GM18951 (cell line): ENCODE results near the gene C22orf39.
"Not testable (repeated sequence)": the region's sequence is repeated elsewhere in the genome, so short reads cannot be mapped to it uniquely, and the experiment has no call there.

Experiments used
- POLR2A ChIP-seq: IDR thresholded peaks from 4 replicates; pipeline ENCODE4 v1.6.1; 2011; ENCODE audit warnings: mild to moderate bottlenecking; ENCODE audit not compliant: insufficient read length, insufficient read depth; ENCODE audit errors: extremely low read depth
- in situ Hi-C: fragments of 300-500 bp; cut with MboI; formaldehyde crosslinking; loops from one replicate; pipeline ENCODE4 v1.12.0; 2022; ENCODE audit warnings: low sequenced_read_pairs, mixed read lengths, inconsistent platforms; ENCODE audit not compliant: unreplicated experiment

Gene C22orf39

DNA sequence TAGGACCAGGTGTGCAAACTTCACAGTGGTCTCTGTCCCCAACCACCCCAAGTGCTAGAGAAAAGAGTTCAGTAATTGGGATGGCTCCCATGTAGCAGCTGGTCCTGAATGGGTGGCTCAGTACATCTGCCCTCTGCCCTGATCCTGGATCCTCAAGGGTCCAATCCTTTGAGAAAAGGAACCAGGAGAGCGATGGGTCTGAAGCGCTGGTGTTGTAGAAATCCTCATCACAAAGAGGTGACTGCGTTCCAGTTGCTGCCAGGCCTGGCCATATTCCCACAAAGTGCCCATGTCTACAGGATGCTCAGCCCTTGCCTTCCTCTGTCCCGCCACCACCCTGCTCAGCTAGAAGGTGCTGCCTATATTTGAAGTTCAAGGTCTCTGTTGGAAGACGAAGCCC is 6.2 kb upstream of the C22orf39 start:
- TF ChIP-seq POLR2A: no peak
- in situ Hi-C loops: no loop called here

DNA sequence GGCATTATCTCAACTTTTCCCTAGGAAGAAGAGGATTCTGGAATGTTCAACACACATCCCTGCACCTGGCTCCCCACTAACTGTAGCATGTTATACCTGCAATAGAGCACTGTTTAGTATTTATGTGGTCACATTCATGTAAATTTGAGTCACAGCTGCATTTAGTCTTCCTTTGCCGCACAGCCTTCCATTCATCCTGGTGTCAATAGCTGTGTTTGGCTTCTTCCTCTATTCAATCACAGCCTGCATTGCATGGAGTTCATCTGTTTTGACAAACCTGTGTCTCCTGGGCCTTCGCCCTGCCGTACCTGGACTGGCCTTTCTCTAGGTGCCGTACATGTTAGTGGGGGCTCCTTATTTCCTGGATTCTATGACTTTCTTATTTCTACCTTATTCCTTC is 4.1 kb upstream of the C22orf39 start:
- in situ Hi-C loops: no loop called here
- TF ChIP-seq POLR2A: no peak

DNA sequence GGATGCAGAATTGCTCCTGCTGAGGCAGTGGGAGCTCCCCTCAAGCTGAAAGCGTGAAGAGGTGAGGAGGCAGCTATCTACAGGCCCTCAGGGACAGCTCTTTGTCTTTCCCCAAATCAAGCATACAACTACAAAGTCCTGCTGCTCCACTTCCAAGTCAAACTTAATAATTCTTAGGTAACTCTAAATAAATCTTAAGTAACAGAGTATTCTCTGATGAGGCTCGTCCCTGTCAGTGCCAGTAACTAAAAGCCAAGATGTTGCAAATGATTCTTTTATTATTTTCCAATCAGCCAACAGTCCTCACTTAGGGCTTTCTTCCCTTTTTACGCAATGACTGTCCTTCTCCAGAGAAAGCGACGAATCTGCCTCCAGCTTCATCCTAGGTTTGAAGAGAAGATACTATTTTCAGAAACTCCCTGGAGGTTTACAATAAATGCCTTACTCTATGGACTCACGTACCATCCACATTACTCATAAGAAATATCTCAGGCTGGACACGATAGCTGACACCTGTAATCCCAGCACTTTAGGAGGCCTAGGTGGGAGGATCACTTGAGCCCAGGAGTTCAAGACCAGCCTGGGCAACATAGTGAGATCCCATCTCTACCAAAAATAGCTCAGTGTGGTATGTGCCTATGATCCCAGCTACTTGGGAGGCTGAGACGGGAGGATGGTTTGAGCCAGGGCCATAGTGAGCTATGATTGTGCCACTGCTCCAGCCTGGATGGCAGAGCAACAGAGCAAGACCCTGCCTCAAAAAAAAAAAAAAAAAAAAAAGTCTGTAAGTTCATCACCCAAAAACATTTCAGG is 3.1 kb upstream of the C22orf39 start:
- in situ Hi-C loops: no loop called here
- no peak for TF ChIP-seq POLR2A

DNA sequence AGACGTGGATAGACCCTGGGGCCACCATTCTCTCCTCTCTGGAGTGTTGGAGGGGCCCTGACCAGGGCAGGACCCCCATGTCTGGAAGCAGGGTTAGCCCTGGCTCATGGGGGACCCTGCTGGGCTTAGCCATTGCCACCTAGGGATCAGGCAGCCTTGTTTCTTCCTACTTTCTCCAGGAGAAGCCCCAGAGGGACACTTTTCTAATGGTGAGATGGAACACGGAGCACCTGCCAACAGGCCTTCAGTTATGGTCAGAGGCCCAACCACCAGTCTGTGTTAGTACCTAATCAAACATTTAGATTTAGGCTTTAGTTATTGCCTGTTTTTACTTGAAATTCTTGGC is 1.9 kb upstream of the C22orf39 start:
- in situ Hi-C loops: no loop called here
- TF ChIP-seq POLR2A: no peak

DNA sequence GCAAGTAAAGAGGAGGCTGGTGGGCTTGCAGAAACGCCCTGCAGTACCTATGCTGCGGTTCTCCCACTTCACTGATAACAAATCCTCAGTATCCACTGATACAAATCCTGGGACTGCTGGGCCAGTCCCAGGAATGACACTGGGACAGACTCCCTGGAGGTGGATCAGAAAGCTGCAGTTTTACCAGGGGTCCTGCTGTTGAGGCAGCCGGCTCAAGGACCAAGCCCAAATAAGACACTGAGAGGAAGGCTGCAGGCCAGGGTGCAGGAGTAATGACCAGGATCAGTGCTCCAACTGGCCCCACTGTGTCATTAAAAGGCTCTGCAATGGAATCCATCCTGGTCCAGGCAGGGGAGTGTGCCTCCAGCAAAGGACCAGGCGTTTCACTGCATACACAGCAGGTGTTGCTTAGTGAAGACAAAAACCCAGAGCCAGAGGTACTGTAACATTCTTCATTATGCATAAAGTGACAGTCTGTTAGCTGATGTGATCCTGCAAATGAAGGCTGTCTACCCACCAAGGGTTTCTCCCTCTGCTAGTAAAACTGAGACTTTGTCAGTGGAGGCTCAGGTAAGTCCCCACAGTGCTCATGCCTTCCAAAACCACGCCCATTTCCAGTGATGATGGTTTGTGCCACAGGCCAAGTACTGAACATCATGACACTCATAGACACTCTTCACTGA is 1.4 kb upstream of the C22orf39 start:
- no peak for TF ChIP-seq POLR2A
- in situ Hi-C loops: no loop called here

DNA sequence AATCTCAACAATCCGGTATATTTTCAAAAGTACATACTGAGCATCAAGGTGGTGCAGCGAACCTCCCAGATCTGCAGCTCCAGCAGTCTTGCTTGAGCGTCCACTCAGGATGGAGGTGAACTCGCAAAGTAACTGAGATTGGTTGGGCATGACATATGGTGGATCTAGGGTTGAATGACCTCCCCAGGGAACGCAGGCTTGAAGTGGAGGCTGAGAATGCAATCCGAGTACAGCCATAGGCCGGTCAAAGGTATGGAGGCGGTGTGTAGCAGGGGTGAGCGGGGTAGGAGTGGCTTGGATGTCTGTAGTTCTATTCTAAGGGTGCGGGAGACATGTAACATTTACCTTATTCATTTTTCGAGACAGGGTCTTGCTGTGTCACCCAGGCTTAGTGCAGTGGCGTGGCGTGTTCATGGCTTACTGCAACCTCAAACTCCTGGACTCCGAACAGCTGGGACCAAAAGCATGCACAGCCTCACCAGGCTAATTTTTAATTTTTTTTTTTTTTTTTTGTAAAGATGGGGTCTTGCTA is 631 bp upstream of the C22orf39 start:
- TF ChIP-seq POLR2A: no peak
- in situ Hi-C loops: no loop called here

DNA sequence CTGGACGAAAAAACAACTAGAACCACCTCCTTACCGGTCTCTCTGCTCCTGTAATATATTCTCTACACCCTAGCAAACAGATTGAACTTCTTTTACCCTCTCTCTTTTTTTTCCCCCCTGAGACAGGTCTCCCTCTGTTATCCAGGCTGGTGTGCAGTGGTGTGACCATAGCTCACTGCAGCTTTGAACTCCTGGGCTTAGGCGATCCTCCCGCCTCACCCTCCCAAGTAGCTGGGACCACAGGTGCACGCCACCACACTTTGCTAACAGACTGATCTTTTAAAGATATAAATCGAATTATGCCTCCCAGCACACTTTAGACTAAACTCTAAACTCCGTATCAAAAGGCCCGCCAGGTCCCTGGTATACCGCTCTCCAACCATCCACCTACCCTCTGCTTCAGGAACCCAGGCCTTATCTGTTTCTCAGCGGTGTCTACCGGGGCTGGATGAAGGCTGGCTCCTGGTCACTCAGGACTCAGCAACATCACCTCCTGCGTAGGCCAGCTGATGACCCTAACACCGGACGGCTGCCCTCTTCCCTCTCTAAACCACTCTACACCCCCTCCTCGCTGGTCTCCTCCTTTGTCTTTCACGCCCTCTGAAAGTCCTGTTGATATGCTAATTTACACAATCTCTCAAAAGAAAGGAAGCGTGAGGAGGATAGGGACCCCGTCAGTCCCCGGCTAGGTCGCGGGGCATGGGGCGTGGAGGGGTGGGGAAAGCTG is 745 bp downstream of the C22orf39 start:
- no peak for TF ChIP-seq POLR2A
- in situ Hi-C loops: no loop called here

DNA sequence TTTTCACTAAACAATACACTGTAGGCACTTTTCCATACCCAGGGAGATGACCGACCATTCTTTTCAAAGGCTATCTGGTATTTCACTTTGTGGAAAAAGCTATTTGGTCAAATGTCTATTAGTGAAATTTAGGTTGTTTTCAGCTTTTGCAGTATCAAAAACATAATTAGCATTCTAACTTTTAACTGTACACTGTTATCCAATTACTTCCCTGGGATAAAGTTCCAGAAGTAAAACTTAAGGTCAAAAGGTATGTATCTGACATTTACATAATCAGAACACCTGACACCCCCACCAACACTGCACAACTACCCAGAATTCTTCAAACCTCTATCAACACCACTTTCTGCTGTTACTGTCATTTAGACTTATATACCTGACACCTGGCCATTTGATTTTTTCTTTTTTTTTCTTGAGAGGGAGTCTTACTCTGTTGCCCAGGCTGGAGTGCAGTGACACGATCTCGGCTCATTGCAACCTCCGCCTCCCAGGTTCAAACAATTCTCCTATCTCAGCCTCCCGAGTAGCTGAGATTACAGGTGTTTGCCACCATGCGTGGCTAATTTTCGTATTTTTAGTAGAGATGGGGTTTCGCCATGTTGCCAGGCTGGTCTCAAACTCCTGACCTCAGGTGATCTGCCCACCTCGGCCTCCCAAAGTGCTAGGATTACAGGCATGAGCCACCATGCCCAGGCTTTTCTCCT is 2.1 kb downstream of the C22orf39 start:
- in situ Hi-C loops: not testable (repeated sequence)

DNA sequence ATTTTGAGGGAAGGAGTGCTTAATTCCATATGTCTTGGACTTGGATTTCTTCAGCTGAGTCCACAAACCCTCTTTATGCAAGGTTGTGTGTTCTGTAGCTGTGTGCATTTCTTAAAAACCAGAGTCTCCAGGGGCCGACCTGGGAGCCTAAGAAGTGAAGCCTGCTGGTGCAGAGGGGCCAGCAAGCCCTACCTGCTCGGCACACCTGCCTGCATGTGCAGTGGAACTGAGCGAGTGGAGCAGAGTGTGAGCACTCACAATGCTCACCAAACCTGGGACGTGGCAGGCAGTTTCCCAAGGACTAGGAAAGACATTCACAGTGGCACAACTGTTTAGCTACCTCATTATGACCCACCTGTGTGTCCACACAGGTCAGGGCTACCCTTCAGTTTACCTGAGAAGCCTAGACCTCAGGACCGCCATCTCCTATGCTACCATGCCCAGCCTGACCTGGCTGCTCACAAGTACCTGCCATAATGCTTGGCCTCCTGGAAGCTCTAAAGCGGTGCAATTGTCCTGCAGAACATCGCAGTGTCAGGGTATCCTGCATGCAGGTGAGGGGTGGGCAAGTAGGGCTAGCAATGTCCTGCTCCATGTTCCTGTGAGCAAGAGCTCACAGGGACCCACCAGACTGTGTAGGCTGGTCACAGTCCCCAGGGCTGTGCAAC is 3.8 kb downstream of the C22orf39 start:
- in situ Hi-C loops: no loop called here
- TF ChIP-seq POLR2A: no peak

DNA sequence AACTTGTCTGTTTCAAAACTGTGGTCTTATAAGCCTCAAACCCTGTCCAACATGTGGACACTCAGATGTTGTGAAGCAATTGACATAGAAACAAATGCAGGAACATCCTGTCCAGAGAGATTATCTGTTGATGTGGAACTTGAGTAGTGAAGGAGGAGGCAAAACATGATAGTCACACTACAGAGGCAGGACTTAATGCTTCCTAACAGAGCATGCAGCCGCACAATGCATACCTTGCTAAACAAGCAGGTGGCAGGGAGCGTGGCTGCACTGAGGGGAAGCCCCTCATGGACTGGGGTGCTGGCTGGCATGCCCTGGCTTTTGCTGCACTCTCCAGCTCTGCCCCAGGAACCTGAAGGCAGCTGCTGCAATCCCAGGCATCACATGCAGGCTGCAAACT is 5.3 kb downstream of the C22orf39 start:
- in situ Hi-C loops: no loop called here
- TF ChIP-seq POLR2A: no peak

DNA sequence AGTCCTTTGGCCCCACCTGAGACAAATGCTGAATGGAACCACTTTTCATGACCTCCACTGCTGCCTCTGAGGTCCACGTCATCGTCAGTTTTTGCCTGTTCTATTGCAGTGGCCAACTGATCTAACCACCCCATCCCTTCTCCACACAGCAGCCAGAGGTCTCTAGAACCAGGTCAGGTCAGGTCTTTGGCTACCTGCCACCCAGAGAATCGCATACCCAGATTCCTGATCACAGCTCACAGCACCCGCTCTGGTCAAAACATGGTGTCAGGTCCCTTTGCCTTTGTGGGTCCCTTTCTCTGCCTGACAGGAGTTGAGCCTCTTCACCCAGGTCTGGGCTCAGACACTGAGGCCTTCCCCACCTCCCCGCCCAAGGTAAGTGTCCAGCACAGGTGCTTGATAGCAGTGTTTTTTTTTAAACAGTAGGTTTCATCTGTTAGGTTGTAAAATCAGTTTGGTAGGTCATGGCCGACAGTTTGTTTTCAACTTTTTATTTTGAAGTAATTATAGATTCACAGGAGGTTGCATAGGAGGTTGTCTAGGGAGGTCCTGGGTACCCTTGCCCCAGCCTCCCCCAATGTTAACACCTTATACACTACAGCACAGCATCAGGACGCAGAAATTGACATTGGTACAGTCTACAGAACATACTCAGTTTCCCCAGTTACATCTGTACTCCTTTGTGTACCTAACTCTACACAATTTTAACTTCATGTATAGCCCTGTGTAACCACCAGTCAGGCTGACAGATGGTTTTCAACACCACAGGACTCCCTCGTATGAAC is 6.9 kb downstream of the C22orf39 start:
- in situ Hi-C loops: no loop called here

DNA sequence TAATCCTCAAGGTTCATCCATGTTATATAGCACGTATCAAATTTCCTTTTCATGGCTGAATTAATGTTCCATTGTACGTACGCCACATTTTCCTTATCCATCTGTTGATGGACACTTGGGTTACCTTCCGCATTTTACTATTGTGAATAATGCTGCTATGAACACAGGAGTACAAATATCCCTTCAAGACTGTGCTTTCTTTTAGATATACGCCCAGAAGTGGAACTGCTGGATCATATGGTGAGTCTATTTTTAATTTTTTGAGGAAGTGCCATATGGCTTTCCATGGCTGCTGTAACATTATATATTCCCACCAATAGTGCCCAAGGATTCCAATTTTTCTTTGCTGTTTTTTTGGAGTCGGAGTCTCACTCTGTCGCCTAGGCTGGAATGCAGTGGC is 9.2 kb downstream of the C22orf39 start:
- no peak for TF ChIP-seq POLR2A
- in situ Hi-C loops: no loop called here

More for the DNA sequence above, 6.9 kb downstream of the C22orf39 start:
- TF ChIP-seq POLR2A: no peak

DNA sequence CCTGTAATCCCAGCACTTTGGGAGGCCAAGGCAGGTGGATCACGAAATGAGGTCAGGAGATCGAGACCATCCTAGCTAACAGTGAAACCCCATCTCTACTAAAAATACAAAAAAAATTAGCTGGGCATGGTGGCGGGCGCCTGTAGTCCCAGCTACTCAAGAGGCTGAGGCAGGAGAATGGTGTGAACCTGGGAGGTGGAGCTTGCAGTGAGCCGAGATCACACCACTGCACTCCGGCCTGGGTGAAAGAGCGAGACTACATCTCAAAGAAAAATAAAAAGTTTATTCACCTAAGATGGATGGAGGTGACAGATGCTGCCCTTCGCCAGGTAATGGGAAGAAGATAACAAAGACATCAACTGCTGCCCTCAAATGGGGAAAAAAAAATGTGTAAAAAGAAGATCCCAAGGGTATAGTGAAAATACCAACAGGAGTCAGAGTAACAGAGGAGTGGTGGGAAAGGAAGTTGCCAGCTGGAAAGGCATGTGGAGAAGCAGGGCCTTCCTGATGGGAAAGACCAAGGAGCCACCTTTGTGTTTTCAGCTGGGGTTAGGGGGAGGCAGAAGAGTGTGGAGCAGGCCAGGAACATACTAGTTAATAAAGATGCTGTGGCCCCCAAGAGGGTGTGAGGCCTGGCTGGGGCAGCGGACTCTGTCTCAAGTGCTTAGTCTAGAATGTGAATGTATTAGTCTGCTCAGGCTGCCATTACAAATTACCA is 10.9 kb downstream of the C22orf39 start:
- in situ Hi-C loops: not testable (repeated sequence)
